Non-pigmented ciliary epithelial cell (primary cell): ENCODE results near the gene CFAP410.
"Not testable (repeated sequence)": the region's sequence is repeated elsewhere in the genome, so short reads cannot be mapped to it uniquely, and the experiment has no call there.

Experiments used
- DNase-seq: peaks from one replicate; pipeline ENCODE4 v3.0.0-alpha.2; 2010; ENCODE audit warnings: low read depth

Gene CFAP410

DNA sequence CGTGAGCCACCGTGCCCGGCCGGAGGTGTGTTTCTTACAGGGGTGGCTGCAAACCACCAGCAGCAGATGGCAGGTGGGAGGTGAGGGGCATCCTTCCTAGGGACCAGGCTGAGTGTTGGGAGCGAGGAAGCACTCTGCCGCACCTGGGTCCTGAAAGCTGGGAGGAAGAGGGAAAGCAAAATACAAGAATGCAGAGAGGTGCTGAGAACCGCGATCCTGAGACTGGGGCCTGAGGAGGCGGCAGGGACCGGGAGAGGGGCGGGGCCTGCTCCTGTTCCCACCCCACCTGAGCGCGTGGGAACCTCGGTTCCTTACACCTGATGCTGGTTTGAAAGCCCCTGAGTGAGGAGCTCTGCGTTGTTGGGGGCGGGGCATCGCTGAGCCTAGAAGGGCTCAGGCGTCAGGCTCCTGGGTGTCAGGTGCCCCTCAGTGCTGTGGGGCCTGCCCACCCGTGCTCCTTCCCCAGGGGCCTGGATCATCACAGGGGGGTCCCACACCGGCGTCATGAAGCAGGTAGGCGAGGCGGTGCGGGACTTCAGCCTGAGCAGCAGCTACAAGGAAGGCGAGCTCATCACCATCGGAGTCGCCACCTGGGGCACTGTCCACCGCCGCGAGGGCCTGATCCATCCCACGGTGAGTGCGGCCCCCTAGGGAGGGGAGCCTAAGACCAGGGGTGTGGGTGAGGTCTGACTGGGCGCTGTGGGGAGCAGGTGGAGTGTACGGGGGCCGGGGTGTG, 29.7 kb upstream of the CFAP410 start:
- no peak for DNase-seq

DNA sequence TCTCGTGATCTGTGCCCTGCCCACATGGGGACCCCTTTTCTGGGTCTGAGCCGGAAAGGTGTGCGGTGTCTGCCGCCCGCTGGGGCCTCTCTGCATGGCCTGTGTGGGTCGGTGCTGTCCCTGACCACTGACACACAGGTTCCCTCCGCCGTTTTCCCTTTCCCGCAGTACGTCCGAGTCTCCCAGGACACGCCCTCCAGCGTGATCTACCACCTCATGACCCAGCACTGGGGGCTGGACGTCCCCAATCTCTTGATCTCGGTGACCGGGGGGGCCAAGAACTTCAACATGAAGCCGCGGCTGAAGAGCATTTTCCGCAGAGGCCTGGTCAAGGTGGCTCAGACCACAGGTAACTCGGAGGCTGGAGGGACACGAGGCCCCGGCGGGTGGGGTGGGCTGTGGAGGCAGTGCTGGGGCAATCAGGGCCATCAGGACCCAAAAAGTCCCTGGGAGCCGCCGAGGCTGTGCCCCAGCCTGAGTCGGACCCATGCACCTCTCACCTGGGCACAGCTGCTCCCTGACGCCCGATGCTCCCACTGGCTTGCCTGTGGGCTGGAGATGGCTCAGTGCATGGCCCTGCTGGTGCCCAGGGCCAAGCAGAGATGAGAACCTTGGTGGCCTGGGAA, 27.5 kb upstream of the CFAP410 start:
- DNase-seq, result no peak

DNA sequence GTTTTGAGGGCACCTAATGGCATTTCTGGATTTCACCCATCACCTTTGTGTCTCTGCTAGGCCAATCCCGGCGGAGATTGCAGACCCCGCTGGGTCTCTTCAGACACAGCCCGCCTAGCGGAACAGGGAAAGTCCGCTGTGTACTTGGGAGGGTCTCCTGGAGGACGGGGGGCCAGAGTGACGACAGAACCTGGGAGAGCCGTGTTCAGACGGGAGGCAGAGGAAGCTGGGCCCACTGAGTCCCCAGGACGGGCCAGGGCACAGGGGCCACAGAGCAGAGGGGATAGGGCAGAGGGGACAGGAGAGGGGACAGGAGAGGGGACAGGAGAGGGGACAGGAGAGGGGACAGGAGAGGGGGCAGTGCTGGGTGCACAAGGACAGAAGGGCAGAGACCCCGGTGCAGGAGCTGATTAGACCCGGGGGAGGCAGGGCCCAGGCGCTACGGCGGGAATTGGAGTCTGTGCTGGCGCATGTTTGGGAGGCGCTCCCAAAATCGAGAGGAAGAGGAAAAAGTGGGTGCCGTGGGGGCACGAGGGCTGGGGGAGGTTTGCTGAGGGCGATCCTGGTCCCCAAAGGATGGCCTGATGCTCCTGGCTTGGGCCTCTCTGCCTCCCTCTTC, 26.9 kb upstream of the CFAP410 start:
- no peak for DNase-seq

DNA sequence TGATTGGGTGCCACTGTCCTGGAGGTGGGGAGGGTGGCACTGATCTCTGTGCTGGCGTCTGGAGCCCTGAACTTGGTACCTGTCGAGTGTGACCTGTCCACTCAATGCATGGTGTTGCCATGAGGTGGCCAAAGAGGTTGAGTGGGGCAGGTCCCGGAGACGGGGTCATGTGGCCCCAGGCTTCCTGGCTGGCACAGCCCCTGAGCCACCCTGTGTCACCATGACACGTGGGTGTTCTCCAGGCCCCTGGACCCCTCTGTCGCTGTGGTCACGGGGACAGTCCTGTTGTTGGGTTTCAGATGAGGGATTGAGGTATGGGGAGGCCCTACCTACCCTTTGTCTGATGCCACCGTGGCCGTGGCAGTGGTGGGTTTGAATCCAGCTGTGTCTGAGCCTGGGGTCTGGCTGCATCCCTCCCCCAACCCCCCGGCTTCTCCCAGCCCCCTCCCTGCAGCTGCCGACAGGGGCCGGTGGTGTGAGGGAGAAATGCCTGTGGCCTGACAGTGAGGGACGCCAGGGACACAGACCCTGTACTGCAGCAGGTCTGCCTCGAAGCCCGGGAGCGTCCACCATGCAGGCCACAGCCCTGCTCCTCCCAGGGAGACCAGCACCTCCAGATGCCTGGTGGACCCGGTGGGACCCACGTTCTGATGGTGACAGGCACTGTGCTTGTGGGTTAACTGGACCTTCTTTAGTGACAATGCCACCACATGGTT, 26.2 kb upstream of the CFAP410 start:
- no peak for DNase-seq

DNA sequence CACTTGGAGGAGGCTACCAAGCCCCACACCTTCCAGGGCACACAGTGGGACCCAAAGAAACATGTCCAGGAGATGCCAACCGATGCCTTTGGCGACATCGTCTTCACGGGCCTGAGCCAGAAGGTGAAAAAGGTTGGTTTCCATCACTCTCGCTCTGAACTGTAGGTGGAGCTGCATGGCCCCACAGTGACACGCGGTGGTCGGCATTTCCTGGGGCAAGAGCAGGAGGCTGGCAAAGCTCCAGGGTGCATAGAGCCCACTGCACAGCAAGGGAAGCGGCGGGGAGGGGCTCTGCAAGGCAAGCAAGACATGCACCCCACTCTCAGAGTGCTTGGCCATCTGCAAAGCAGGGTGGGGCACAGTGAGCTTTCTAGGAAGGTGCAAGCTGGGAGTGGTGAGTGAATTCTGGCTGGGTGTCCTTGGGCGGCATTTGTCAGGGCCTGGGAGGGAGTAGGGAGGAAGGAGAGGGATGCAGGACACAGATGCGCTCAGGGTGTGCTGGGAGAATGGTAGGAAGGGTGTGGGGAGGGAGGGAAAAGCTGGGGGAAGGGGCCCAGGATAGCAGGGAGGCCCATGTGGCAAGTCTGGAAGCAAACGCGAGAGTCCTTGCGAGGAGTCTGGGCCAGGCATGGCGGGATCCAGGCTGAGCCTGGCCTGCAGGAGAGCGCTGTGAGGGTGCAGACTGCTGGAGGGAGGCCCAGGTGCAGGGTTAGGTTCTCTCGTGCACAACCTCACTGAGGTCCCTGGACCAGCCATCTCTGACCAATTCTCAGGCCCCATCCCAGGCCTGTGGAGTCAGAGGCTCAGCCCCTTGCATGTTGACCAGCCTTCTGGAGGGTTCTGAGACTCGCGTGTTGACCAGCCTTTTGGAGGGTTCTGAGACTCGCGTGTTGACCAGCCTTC, 25.2 kb upstream of the CFAP410 start:
- no peak for DNase-seq

DNA sequence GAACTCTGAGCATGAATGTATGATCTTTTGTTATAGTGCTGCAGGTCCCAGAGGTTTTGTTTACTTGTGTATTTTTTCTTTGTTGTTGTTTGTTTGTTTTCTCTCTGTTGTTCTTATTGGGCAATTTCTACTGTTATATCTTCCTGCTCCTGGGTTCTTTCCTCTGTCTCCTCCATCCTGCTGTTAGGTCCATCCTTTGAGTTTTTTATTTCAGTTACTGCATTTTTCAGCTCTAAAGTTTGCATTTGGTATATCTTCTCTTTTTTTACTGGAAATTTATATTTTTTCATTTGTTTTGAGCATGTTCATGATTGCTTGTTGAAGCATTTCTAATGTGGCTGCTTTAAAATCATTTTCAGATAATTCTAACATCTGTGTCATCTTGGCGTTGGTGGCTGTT, 24.1 kb upstream of the CFAP410 start:
- DNase-seq, result no peak

DNA sequence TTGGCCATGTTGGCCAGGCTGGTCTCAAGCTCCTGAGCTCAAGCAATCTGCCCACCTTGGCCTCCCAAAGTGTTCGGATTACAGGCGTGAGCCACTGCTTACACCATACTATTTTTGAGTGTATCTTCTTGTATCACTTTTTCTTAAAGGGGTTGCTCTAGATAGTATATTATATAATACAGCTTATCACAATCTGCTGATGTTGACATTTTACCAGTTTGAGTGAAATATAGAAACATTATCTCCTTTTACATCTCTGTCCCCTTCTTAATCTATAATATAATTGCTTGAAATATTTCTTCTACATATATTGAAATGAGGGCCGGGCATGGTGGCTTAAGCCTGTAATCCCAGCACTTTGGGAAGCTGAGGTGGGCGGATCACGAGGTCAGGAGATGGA, 22.7 kb upstream of the CFAP410 start:
- not testable (repeated sequence) for DNase-seq

DNA sequence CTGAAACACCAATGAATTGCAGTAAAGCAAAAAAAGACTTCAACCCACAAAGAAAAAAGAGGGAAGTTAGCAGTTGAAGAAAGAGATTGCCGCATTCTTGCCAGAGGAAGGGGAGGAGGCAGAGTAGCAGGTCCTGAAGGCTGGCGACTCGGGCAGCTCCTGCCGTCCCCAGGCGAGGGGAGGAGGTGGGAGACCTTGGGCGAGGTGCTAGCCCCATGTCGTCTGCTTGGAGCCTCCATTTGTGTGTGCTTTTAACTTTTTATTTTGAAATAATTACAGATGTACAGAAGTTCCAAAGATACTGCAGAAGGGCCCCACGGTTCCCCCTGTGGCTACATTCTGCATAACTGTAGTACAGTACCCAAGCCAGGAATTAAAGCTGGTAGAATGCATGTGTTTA, 21.0 kb upstream of the CFAP410 start:
- no peak for DNase-seq

DNA sequence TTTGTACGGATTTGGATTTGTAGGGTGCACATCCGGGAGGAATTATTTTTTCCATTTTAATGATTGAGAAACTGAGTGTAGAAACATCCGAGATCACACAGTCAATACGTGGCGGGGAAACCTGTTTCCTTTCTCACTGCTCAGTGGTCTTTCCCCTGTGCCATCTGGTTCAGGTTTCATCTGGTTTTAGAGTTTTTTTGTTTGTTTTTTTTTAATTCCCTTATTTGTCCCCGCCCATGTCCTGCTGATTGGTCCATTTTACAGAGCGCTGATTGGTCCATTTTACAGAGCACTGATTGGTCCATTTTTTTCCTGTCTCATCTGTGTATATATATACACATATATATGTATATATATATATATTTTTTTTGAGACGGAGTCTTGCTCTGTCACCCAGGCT, 20.2 kb upstream of the CFAP410 start:
- DNase-seq, result no peak

DNA sequence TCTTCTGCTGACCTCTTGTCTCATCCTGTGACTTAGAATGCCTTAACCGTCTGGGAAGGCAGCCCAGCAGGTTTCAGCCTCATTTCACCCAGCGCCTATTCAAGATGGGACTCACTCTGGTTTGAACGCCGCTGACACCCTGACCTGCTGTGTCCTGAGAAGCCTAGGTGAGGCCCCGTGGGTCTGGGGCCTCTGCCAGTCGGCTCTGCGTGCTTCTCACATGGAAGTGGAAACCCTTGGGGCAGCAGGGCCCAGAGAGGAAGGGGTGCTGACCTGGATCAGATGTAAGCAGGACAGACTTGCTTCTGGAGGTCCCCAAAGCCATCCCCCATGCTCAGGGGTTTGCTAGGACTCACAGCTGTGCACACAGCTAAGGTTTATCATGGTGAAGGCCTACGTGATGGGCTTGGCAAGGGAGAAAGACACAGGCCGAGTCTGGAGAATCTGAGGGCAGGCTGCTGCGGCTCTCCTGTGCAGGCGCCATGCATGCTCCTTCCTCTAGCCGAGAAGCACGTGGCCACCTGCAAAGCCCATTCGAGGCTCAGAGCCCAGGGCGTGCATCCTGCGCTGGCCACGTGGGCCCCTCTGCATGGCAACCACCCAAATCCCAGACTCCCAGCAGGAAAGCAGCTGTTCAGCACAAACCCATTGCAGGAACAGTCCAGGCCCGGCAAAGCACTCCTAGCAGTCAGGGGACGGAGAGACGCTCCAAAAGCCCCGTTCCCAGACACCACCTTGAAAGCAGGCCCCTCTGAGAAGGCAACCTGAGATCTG, 18.1 kb upstream of the CFAP410 start:
- no peak for DNase-seq

DNA sequence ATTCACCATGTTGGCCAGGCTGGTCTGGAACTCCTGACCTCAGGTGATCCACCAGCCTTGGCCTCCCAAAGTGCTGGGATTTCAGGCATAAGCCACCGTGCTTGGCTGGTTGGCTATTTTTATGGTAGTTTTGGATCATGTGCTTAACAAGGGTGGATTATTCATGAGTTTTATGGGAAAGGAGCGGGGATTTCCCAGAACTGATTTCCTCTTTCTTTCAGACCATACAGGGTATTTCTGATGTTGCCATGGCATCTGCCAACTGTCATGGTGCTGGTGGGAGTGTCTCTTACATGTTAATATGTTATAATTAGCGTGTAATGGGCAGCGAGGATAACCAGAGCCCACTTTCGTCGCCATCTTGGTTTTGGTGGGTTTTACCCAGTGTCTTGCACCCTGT, 17.4 kb upstream of the CFAP410 start:
- DNase-seq, result no peak

DNA sequence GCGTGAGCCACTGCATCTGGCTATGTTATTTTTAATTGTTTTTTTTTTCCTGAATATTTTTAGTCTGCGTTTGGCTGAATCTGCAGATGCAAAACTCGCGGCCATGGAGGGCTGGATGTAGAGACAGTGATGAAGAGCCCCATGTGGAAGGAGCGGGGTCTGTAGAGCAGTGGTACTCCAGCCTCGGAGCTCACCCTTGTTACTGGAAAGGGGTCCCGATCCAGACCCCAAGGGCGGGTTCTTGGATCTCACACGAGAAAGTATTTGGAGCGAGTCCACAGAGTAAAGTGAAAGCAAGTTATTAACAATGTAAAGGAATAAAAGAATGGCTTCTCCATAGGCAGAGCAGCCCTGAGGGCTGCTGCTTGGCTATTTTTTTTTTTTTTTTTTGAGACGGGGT, 17.0 kb upstream of the CFAP410 start:
- no peak for DNase-seq

DNA sequence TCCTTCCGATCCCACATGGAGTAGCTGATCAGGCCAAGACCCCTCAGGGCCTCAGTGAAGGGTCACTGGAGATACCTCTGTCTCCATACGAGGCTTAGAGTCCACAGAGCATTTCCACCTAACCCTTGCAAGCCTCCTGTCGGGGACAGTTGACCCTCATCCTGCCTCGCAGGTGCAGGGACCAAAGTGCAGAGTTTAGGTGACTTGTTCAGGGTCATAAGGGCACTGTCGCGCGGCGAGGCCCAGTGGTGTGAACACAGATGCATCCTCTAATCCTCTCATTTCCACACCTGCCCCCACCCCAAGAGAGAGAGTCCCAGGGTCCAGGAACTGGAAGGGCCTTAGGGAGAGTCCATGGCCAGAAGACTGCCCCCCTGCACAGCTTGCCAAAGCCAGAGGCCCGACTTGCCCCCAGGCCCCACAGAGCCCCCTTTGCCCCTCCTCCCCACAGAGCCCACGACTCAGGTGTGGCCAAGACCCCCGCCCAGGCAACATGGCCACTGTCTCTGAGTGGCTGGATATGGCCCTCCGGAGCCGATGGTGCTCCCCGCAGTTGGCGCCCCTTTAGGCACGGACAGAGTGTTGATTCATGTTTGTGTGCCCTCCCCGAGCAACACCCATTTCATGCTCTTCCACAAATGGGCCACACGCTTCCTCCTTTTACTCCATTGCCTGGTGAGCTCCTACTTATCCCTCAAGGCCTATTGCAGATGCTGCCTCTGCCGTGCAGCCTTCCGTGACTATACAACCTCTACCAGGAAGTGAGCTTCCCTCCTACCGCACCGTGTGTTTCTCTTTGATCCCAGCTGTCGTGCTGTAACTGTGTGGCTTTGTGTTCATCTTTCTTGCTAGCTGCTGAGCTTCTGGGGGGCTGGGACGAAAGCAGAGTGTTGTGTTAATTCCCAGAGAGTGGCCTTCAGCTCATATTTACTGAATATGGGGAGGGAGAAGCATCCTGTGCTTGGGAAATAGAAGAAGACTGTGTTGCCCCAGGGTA, 15.9 kb upstream of the CFAP410 start:
- no peak for DNase-seq

DNA sequence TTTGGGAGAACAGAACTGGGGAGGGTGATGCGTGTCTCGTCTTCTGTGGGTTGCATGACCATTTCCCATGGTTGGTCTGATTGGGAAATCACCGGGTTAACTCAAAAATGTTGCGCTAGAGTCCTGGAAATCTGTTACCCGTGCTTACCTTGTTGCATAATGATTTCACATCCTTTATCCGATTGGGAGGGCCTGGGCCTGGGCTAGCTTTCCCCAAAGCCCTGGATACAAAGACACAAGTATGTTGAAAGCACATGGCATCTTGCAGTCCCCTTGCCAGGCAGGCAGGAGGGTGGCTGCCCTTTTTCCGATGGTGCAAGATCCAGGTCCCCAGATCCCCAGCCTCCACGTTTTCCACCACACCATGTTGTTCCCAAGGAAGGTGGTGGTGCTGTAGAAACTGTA, 14.8 kb upstream of the CFAP410 start:
- no peak for DNase-seq

DNA sequence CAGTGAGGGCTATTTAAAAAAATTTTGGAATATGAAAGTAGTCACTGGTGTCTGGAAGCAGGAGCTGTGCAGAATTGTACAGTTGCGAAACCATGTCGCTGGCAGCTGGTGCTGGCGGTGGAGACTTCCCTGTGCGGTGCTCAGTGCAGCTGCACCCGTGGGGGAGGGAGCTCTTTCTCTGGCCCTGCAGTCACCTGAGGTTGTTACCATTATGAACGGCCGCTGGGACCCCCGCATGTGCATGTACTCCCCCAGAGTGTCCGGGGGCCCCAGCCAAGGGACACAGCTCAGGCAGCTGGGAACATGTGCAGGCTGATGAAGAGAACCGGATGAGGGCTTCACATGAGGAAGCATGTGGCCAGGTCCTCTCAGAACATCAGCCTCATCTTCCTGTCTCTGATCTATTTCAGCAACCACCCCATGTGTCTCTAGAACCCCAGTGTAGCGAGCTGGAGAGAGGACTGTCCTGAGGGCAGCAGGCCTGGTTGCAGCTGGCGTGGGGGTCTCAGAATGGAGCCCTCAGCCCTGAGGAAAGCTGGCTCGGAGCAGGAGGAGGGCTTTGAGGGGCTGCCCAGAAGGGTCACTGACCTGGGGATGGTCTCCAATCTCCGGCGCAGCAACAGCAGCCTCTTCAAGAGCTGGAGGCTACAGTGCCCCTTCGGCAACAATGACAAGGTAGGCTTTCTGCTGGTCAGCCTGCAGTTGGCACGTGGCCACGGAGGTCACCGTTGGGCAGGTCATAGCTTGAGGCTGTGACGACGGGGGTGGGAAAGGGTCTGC, 14.2 kb upstream of the CFAP410 start, which contains the start of gene TRPM2:
TSS of gene TRPM2 (plus strand) at position 431 of the 780 bp plus-strand sequence. CDS start at position 511, 80 bp downstream.
- DNase-seq, result no peak

DNA sequence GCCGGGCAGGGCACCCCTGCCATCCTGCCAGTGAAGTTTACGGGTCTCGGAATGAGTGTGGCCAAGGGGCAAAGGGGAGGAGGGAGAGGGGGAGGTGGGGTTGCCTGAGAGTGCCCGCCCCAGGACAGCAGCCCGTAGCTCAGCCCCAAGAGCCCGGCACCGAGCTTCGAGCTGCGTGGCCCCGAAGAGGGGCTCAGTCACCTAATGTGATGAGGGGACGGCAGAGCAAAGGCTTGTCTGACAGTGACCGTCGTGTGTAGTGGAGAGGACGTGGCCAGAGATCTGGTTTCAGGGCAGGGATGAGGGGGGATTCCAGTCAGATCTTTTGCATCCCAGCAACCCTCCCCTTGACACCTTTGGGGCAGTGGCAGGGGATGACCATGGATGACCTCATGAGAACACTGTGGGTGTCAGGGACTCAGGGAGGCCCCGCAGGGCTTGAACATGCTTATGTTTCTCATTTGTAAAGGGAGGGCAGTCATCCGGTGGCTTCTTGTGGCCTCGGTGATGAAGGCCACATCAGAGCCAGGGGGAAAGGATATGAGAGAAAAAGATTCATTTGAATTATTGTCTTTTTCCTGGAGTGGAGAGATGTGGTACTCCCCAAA, 13.2 kb upstream of the CFAP410 start:
- DNase-seq, result no peak

DNA sequence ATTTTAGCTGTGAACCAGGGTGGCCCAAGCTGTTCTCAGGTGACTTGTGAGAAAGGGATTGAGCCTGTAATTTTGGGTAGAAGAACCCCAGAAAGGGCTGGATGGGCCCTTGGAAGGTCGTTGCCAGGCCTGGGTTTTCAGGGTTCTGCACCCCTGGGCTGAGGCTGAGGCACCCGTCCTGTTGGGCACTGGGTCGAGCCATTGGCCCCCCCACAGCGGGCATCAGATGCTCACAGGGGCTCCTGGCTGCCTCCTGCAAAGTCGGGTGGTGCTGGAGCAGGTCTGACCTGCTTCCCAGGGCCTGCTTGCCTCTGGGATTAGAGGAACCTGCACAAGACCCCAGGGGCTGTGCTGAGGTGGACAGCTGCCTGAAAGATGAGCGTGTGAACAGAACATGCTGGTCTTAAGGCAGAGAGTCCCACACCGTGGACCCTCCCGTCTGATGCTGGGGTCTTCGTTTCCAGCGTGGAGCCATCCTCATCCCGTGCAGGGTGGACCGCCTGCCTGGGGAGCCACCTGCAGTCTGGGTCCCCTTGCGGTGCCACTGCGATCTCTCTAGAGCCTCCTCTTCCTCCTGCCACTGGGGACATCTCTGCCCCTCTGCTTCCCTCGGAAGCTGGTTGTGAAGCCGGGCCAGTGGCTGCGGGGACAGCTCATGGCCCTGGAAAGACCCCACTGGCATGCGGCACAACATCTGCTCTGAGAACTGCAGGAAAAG, 12.5 kb upstream of the CFAP410 start:
- DNase-seq, result no peak
